SK-N-SH (cell line): ENCODE measurements around the gene KIF25. TPM values are rescaled to one million over a fixed set of nuclear protein-coding genes. Genes with fewer than 3 reads are reported as not detected.

Experiments used
- CTCF ChIA-PET: fragments of 300-600, 350-600 bp; formaldehyde crosslinking; extraction: SDS; loops from one replicate; lab custom pipeline; 2021; lab: Yijun Ruan, JAX
- POLR2A ChIA-PET: fragments of 350-600 bp; sonication (Branson Sonifier 250); formaldehyde crosslinking; extraction: SDS; loops from one replicate; lab custom pipeline; 2020; ENCODE audit warnings: antibody characterized with exemption, inconsistent platforms; lab: Yijun Ruan, JAX
- DNase-seq: peaks from one replicate; pipeline ENCODE4 v3.0.0; 2012
- H2AFZ ChIP-seq: fragments of 200-600 bp; sonication (generic); 2 replicates; pipeline ENCODE4 v1.8.1; 2016; ENCODE audit warnings: antibody characterized with exemption, mild to moderate bottlenecking, low read depth
- H3F3A ChIP-seq: fragments of 200-600 bp; sonication (generic); replicated peaks from 2 replicates; pipeline ENCODE3; 2016; ENCODE audit warnings: antibody characterized with exemption, mild to moderate bottlenecking; ENCODE audit not compliant: insufficient read depth
- H3K27ac ChIP-seq, 2 experiments: fragments of 200-500 bp in 1 of 2; fragments of 200-600 bp in 1 of 2; sonication (Bioruptor generic) in 1 of 2; sonication (generic), shearing (Covaris generic) in 1 of 2; 2 replicates each; pipeline versions ENCODE4 v1.5.1 to v1.6.1; 2014 to 2016; ENCODE audit warnings: low read depth in 2 of 2, inconsistent platforms in 1 of 2, low read length in 1 of 2, mild to moderate bottlenecking in 1 of 2, mixed read lengths in 1 of 2
- H3K27me3 ChIP-seq: fragments of 200-600 bp; sonication (generic), shearing (Covaris generic); 2 replicates; pipeline ENCODE4 v1.6.1; 2016; ENCODE audit warnings: mixed run types; ENCODE audit not compliant: insufficient read depth
- H3K36me3 ChIP-seq, 2 experiments: fragments of 200-500 bp in 1 of 2; fragments of 200-600 bp in 1 of 2; sonication (Bioruptor generic) in 1 of 2; sonication (generic) in 1 of 2; replicated peaks in 1 of 2; 2 replicates each; pipeline versions ENCODE3 to v1.5.1; 2014 to 2016; ENCODE audit warnings: low read length in 1 of 2, mild to moderate bottlenecking in 1 of 2; ENCODE audit not compliant: insufficient read depth in 2 of 2, control insufficient read depth in 1 of 2
- H3K4me1 ChIP-seq, 2 experiments: fragments of 200-500 bp in 1 of 2; fragments of 200-600 bp in 1 of 2; sonication (Bioruptor generic) in 1 of 2; sonication (generic), shearing (Covaris generic) in 1 of 2; 2 replicates each; pipeline versions ENCODE4 v1.5.1 to v1.6.1; 2014 to 2016; ENCODE audit warnings: low read depth in 1 of 2, low read length in 1 of 2, mixed run types in 1 of 2; ENCODE audit not compliant: insufficient read depth in 2 of 2, control insufficient read depth in 1 of 2
- H3K4me2 ChIP-seq: fragments of 200-600 bp; sonication (generic), shearing (Covaris generic); 2 replicates; pipeline ENCODE4 v1.6.1; 2017; ENCODE audit warnings: mixed run types
- H3K4me3 ChIP-seq, 2 experiments: fragments of 200-500 bp in 1 of 2; fragments of 200-600 bp in 1 of 2; sonication (Bioruptor generic) in 1 of 2; sonication (generic), shearing (Covaris generic) in 1 of 2; 2 replicates each; pipeline versions ENCODE4 v1.5.1 to v1.8.1; 2014 to 2016; ENCODE audit warnings: low read depth in 2 of 2, inconsistent platforms in 1 of 2, low read length in 1 of 2, mild to moderate bottlenecking in 1 of 2, mixed read lengths in 1 of 2, moderate library complexity in 1 of 2
- H3K79me2 ChIP-seq: fragments of 200-600 bp; sonication (generic); 2 replicates; pipeline ENCODE4 v1.8.1; 2017; ENCODE audit warnings: mild to moderate bottlenecking; ENCODE audit not compliant: insufficient read depth
- H3K9ac ChIP-seq: fragments of 200-600 bp; sonication (generic); 2 replicates; pipeline ENCODE4 v1.6.1; 2017; ENCODE audit warnings: mixed run types
- H3K9me2 ChIP-seq: fragments of 200-600 bp; sonication (generic); 2 replicates; pipeline ENCODE4 v1.6.1; 2017; ENCODE audit warnings: mixed run types
- H3K9me3 ChIP-seq: fragments of 200-600 bp; sonication (generic); 2 replicates; pipeline ENCODE4 v1.6.1; 2017; ENCODE audit warnings: mixed run types, mild to moderate bottlenecking, moderate library complexity
- H4K20me1 ChIP-seq: fragments of 200-600 bp; sonication (generic); 2 replicates; pipeline ENCODE4 v1.6.1; 2017; ENCODE audit warnings: mild to moderate bottlenecking, mixed run types; ENCODE audit not compliant: insufficient read depth
- CHD2 ChIP-seq: fragments of 150-350 bp; IDR thresholded peaks from 2 replicates; pipeline ENCODE4 v1.6.1; 2018; ENCODE audit warnings: low read length; ENCODE audit not compliant: partially characterized antibody
- CTCF ChIP-seq: fragments of 200-600 bp; sonication (generic); IDR thresholded peaks from 2 replicates; pipeline ENCODE4 v1.6.1; 2017; ENCODE audit warnings: antibody characterized with exemption, mild to moderate bottlenecking, moderate library complexity
- ELF1 ChIP-seq: IDR thresholded peaks from 2 replicates; pipeline ENCODE4 v1.4.0; 2012
- GABPA ChIP-seq: IDR thresholded peaks from 2 replicates; pipeline ENCODE4 v1.4.0; 2012; ENCODE audit warnings: low read depth, mild to moderate bottlenecking
- GATA2 ChIP-seq: sonication (generic); formaldehyde crosslinking; IDR thresholded peaks from 2 replicates; pipeline ENCODE4 v1.5.0; 2020; ENCODE audit warnings: mild to moderate bottlenecking, missing genetic modification reagents
- IRF3 ChIP-seq: fragments of 150-350 bp; IDR thresholded peaks from 2 replicates; pipeline ENCODE4 v1.6.1; 2016; ENCODE audit warnings: mild to moderate bottlenecking, low read depth, low read length
- MAX ChIP-seq: IDR thresholded peaks from 2 replicates; pipeline ENCODE4 v1.4.0; 2012; ENCODE audit warnings: low read depth
- PBX3 ChIP-seq: IDR thresholded peaks from 2 replicates; pipeline ENCODE4; 2012
- RCOR1 ChIP-seq: fragments of 150-350 bp; IDR thresholded peaks from 2 replicates; pipeline ENCODE4 v1.6.1; 2017; ENCODE audit warnings: antibody characterized with exemption, low read length
- REST ChIP-seq: IDR thresholded peaks from 2 replicates; pipeline ENCODE4 v1.6.1; 2012; ENCODE audit warnings: mild to moderate bottlenecking, low read depth, low read length, moderate library complexity
- RXRA ChIP-seq: IDR thresholded peaks from 2 replicates; pipeline ENCODE4 v1.4.0; 2012; ENCODE audit warnings: low read depth, mild to moderate bottlenecking, borderline replicate concordance
- TAF1 ChIP-seq: IDR thresholded peaks from 2 replicates; pipeline ENCODE4 v1.6.1; 2012; ENCODE audit warnings: low read depth, mild to moderate bottlenecking, low read length, moderate library complexity, borderline replicate concordance
- TCF12 ChIP-seq: IDR thresholded peaks from 2 replicates; pipeline ENCODE4 v1.4.0; 2012
- TEAD4 ChIP-seq: IDR thresholded peaks from 2 replicates; pipeline ENCODE4 v1.4.0; 2012; ENCODE audit warnings: mild to moderate bottlenecking, borderline replicate concordance; ENCODE audit not compliant: insufficient read depth
- USF1 ChIP-seq: IDR thresholded peaks from 2 replicates; pipeline ENCODE4 v1.4.0; 2012; ENCODE audit warnings: low read depth, borderline replicate concordance
- ZBTB33 ChIP-seq: IDR thresholded peaks from 2 replicates; pipeline ENCODE4 v1.4.0; 2012; ENCODE audit warnings: low read depth, borderline replicate concordance
- WGBS: methylation state at CpG from one replicate; pipeline ENCODE4 v1.1.6; 2017; ENCODE audit warnings: low lambda C conversion rate; 5-methylcytosine and 5-hydroxymethylcytosine counted together
- polyA plus RNA-seq, 3 experiments: library from polyadenylated mRNA; depleted of rRNA; stranded (reverse); fragments of >200 nt; gene quantifications; 2 replicates each; pipeline ENCODE4 v1.2.3, GENCODE V29; 2012

Gene KIF25
- polyA plus RNA-seq, 1 of the 3 experiments (the other 2 are of a cell fraction) = not detected

- 39% methylated on average over 6 of the region's 13 CpGs for WGBS
- no peak overlapping the region for H3K4me3 ChIP-seq
- peaks cover 6 to 10% of the 10 kb centered on the region in 2 experiments; a peak in 2 of 4 replicates for H3K4me1 ChIP-seq
- DNase-seq = no peak
- TF ChIP-seq TCF12 (no peak), MAX (no peak), CHD2 (no peak), ZBTB33 (no peak), RCOR1 (no peak), GATA2 (no peak), ELF1 (no peak), IRF3 (no peak), USF1 (no peak), TEAD4 (no peak), GABPA (no peak), REST (no peak), CTCF (no peak), TAF1 (no peak), PBX3 (no peak), RXRA (no peak)
- H3F3A ChIP-seq = no peaks in the 10 kb centered on the region
- H3K27me3 ChIP-seq = no peaks in the 10 kb centered on the region
- H4K20me1 ChIP-seq = no peaks in the 10 kb centered on the region
- no peaks in the 10 kb centered on the region for H3K9me2 ChIP-seq
- H3K79me2 ChIP-seq = no peaks in the 10 kb centered on the region
- no peaks in the 10 kb centered on the region for H3K36me3 ChIP-seq
- no peaks in the 10 kb centered on the region for H3K9me3 ChIP-seq
- no peak overlapping the region for H3K27ac ChIP-seq
- H3K4me2 ChIP-seq = no peak overlapping the region
- no peak overlapping the region for H2AFZ ChIP-seq
- CTCF ChIA-PET = no interaction called here
- POLR2A ChIA-PET = no interaction called here
- no peak overlapping the region for H3K9ac ChIP-seq
Observed at GRCh38 chr6:168039849-168040248, 42.4 kb downstream of the KIF25 start.
